ENCODE results near the gene MARK2.

MARK2 gene

GRCh38 chr11:63958008-63958407, 119.1 kb downstream of the MARK2 start:
- H3K4me3 ChIP-seq (ENCODE audit: low read depth, low read length) = no peak overlapping the region
- TF ChIP-seq, protein P1, sequence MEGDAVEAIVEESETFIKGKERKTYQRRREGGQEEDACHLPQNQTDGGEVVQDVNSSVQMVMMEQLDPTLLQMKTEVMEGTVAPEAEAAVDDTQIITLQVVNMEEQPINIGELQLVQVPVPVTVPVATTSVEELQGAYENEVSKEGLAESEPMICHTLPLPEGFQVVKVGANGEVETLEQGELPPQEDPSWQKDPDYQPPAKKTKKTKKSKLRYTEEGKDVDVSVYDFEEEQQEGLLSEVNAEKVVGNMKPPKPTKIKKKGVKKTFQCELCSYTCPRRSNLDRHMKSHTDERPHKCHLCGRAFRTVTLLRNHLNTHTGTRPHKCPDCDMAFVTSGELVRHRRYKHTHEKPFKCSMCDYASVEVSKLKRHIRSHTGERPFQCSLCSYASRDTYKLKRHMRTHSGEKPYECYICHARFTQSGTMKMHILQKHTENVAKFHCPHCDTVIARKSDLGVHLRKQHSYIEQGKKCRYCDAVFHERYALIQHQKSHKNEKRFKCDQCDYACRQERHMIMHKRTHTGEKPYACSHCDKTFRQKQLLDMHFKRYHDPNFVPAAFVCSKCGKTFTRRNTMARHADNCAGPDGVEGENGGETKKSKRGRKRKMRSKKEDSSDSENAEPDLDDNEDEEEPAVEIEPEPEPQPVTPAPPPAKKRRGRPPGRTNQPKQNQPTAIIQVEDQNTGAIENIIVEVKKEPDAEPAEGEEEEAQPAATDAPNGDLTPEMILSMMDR (IDR thresholded peaks at IDR 0.05; ENCODE audit: control insufficient read depth, extremely low read depth, insufficient read depth) = no peak
- no peak for DNase-seq (ENCODE audit: low read depth)
